HEK293 (cell line): ENCODE data around the gene PARD3B.

Source experiments
- CTCF ChIA-PET: fragments of 350-600 bp; formaldehyde crosslinking; extraction: SDS; loops from one replicate; lab custom pipeline; 2021; ENCODE audit warnings: antibody characterized with exemption; lab: Yijun Ruan, JAX
- POLR2A ChIA-PET: fragments of 300-600 bp; formaldehyde crosslinking; extraction: SDS; loops from one replicate; lab custom pipeline; 2020; ENCODE audit warnings: antibody characterized with exemption, inconsistent platforms; lab: Yijun Ruan, JAX
- H3K27ac ChIP-seq: fragments of 200-500 bp; sonication (Bioruptor generic); 2 replicates; pipeline ENCODE4 v1.5.1; 2014; ENCODE audit warnings: low read depth, low read length, control low read depth, inconsistent platforms; ENCODE audit errors: extremely low read depth
- H3K36me3 ChIP-seq, 2 experiments: fragments of 200-500 bp in 1 of 2; sonication (Bioruptor generic) in 1 of 2; 1 replicate in 1 of 2; 2 replicates in 1 of 2; pipeline ENCODE4 v1.5.1; 2014 to 2017; ENCODE audit warnings: inconsistent platforms in 2 of 2, low read length in 2 of 2; ENCODE audit not compliant: control insufficient read depth in 2 of 2, insufficient read depth in 1 of 2
- H3K4me1 ChIP-seq: fragments of 200-500 bp; sonication (Bioruptor generic); 2 replicates; pipeline ENCODE4 v1.5.1; 2014; ENCODE audit warnings: mild to moderate bottlenecking, low read length, inconsistent platforms; ENCODE audit not compliant: control insufficient read depth, insufficient read depth
- H3K4me3 ChIP-seq: 2 replicates; pipeline ENCODE4 v1.5.1; 2011; ENCODE audit warnings: low read depth, mild to moderate bottlenecking, control low read depth, low read length, moderate library complexity
- H3K9me3 ChIP-seq: fragments of 200-500 bp; sonication (Bioruptor generic); 2 replicates; pipeline ENCODE4 v1.5.1; 2014; ENCODE audit warnings: low read depth, low read length, inconsistent platforms; ENCODE audit not compliant: control insufficient read depth, insufficient read depth
- GLIS1 ChIP-seq: fragments of 450-650 bp; formaldehyde crosslinking; IDR thresholded peaks from 2 replicates; pipeline ENCODE4 v1.5.1; 2016; ENCODE audit warnings: missing biosample characterization, missing genetic modification characterization
- GLIS2 ChIP-seq: fragments of 450-650 bp; formaldehyde crosslinking; IDR thresholded peaks from 2 replicates; pipeline ENCODE4 v1.5.1; 2016; ENCODE audit warnings: missing biosample characterization, missing genetic modification characterization
- HOXC10 ChIP-seq: sonication (generic); formaldehyde crosslinking; IDR thresholded peaks from 2 replicates; pipeline ENCODE4 v1.8.1; 2023; ENCODE audit warnings: mild to moderate bottlenecking, missing genetic modification reagents
- PRDM6 ChIP-seq: fragments of 450-650 bp; formaldehyde crosslinking; IDR thresholded peaks from 2 replicates; pipeline ENCODE4 v1.5.1; 2017; ENCODE audit warnings: missing biosample characterization, missing genetic modification characterization
- ZBTB17 ChIP-seq: fragments of 450-650 bp; formaldehyde crosslinking; IDR thresholded peaks from 2 replicates; pipeline ENCODE4 v1.5.1; 2016; ENCODE audit warnings: missing biosample characterization, missing genetic modification characterization
- ZEB2 ChIP-seq: fragments of 450-650 bp; formaldehyde crosslinking; IDR thresholded peaks from 2 replicates; pipeline ENCODE4 v1.5.1; 2016; ENCODE audit warnings: missing biosample characterization, missing genetic modification characterization
- ZFP41 ChIP-seq: fragments of 450-650 bp; formaldehyde crosslinking; IDR thresholded peaks from 2 replicates; pipeline ENCODE4 v1.5.1; 2016; ENCODE audit warnings: missing biosample characterization, missing genetic modification characterization, borderline replicate concordance
- ZNF211 ChIP-seq: fragments of 450-650 bp; formaldehyde crosslinking; IDR thresholded peaks from 2 replicates; pipeline ENCODE4 v1.5.1; 2016; ENCODE audit warnings: low read depth, missing biosample characterization, missing genetic modification characterization
- ZNF23 ChIP-seq: fragments of 450-650 bp; formaldehyde crosslinking; IDR thresholded peaks from 2 replicates; pipeline ENCODE4 v1.5.1; 2016; ENCODE audit warnings: missing biosample characterization, missing genetic modification characterization, borderline replicate concordance
- ZNF266 ChIP-seq: fragments of 450-650 bp; formaldehyde crosslinking; IDR thresholded peaks from 2 replicates; pipeline ENCODE4 v1.5.1; 2016; ENCODE audit warnings: missing biosample characterization, missing genetic modification characterization, low read depth
- ZNF423 ChIP-seq: fragments of 450-650 bp; formaldehyde crosslinking; IDR thresholded peaks from 2 replicates; pipeline ENCODE4 v1.5.1; 2016; ENCODE audit warnings: missing biosample characterization, missing genetic modification characterization
- ZNF433 ChIP-seq: fragments of 450-650 bp; formaldehyde crosslinking; IDR thresholded peaks from 2 replicates; pipeline ENCODE4 v1.5.1; 2016; ENCODE audit warnings: missing biosample characterization, missing genetic modification characterization, low read depth
- ZNF837 ChIP-seq: fragments of 450-650 bp; formaldehyde crosslinking; IDR thresholded peaks from 2 replicates; pipeline ENCODE4 v1.5.1; 2016; ENCODE audit warnings: missing biosample characterization, missing genetic modification characterization
- ZSCAN30 ChIP-seq: fragments of 450-650 bp; IDR thresholded peaks from 2 replicates; pipeline ENCODE4 v1.5.1; 2018; ENCODE audit warnings: missing biosample characterization, mild to moderate bottlenecking, missing genetic modification characterization, moderate library complexity
- TF ChIP-seq, protein P1 (sequence below): fragments of 450-650 bp; formaldehyde crosslinking; IDR thresholded peaks from 2 replicates; pipeline ENCODE4 v1.5.1; 2016; ENCODE audit warnings: missing biosample characterization, missing genetic modification characterization
- TF ChIP-seq, protein P2 (sequence below): fragments of 450-650 bp; formaldehyde crosslinking; IDR thresholded peaks from 2 replicates; pipeline ENCODE4 v1.5.1; 2016; ENCODE audit warnings: missing biosample characterization, missing genetic modification characterization
- TF ChIP-seq, protein P3 (sequence below): fragments of 450-650 bp; formaldehyde crosslinking; IDR thresholded peaks from 2 replicates; pipeline ENCODE4 v1.5.1; 2016; ENCODE audit warnings: missing biosample characterization, missing genetic modification characterization

The PARD3B gene

DNA sequence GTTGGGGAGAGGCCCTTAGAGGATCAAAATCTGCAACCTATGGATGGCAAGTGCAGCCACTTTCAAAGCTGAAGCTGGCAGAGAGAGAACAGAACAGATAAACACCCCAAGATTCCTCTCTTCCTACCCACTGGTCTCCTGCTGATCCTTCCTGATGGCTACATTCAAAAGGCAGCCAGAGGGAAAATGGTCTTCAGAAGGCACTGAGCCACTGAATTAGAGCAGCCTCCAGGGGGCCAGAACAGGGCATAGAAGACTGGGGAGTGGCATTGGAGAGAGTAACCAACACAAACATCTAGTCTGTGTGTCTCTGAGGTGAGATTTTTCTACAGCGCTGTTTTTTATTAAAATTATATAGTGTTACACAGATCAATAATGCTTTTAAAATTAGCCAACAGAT is 432.6 kb downstream of the PARD3B start:
- Histone ChIP-seq H3K36me3 (no peaks in the 10 kb centered on the region), H3K4me3 (no peak overlapping the region), H3K4me1 (no peaks in the 10 kb centered on the region), H3K27ac (no peak overlapping the region), H3K9me3 (no peaks in the 10 kb centered on the region)
- CTCF ChIA-PET, result no interaction called here
- TF ChIP-seq, protein P1, sequence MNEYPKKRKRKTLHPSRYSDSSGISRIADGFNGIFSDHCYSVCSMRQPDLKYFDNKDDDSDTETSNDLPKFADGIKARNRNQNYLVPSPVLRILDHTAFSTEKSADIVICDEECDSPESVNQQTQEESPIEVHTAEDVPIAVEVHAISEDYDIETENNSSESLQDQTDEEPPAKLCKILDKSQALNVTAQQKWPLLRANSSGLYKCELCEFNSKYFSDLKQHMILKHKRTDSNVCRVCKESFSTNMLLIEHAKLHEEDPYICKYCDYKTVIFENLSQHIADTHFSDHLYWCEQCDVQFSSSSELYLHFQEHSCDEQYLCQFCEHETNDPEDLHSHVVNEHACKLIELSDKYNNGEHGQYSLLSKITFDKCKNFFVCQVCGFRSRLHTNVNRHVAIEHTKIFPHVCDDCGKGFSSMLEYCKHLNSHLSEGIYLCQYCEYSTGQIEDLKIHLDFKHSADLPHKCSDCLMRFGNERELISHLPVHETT (tag by site-specific recombination), result no peak
- TF ChIP-seq, protein P2, sequence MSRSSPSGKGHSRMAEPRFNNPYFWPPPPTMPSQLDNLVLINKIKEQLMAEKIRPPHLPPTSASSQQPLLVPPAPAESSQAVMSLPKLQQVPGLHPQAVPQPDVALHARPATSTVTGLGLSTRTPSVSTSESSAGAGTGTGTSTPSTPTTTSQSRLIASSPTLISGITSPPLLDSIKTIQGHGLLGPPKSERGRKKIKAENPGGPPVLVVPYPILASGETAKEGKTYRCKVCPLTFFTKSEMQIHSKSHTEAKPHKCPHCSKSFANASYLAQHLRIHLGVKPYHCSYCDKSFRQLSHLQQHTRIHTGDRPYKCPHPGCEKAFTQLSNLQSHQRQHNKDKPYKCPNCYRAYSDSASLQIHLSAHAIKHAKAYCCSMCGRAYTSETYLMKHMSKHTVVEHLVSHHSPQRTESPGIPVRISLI, result no peak
- TF ChIP-seq, protein P3, sequence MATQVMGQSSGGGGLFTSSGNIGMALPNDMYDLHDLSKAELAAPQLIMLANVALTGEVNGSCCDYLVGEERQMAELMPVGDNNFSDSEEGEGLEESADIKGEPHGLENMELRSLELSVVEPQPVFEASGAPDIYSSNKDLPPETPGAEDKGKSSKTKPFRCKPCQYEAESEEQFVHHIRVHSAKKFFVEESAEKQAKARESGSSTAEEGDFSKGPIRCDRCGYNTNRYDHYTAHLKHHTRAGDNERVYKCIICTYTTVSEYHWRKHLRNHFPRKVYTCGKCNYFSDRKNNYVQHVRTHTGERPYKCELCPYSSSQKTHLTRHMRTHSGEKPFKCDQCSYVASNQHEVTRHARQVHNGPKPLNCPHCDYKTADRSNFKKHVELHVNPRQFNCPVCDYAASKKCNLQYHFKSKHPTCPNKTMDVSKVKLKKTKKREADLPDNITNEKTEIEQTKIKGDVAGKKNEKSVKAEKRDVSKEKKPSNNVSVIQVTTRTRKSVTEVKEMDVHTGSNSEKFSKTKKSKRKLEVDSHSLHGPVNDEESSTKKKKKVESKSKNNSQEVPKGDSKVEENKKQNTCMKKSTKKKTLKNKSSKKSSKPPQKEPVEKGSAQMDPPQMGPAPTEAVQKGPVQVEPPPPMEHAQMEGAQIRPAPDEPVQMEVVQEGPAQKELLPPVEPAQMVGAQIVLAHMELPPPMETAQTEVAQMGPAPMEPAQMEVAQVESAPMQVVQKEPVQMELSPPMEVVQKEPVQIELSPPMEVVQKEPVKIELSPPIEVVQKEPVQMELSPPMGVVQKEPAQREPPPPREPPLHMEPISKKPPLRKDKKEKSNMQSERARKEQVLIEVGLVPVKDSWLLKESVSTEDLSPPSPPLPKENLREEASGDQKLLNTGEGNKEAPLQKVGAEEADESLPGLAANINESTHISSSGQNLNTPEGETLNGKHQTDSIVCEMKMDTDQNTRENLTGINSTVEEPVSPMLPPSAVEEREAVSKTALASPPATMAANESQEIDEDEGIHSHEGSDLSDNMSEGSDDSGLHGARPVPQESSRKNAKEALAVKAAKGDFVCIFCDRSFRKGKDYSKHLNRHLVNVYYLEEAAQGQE (tag by site-specific recombination), result no peak
- TF ChIP-seq GLIS2 (no peak), ZEB2 (tag by site-specific recombination) (no peak), ZSCAN30 (tag by site-specific recombination) (no peak), GLIS1 (tag by site-specific recombination) (no peak)
- POLR2A ChIA-PET, result no interaction called here

DNA sequence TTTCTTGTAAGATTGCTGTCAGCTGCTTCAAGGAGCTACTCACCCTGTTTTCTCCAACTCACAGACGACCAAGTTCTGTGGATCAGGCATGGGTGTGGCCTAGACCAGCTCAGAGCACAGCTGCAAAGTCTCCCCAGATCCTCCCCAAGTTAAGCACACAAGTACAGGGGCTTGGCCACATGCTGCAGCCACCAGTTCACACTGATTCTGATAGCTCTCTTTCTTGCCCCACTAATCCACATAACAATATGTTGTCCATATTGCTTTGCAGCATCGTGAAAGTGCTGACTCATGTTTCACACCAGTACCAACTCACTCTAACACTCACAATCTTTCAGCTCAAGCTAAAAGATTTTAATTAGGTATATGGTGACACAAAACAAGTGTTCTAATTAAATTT is 437.0 kb downstream of the PARD3B start:
- Histone ChIP-seq H3K36me3 (no peaks in the 10 kb centered on the region), H3K9me3 (no peaks in the 10 kb centered on the region), H3K4me1 (no peaks in the 10 kb centered on the region), H3K27ac (no peak overlapping the region), H3K4me3 (no peak overlapping the region)
- ChIA-PET POLR2A (no interaction called here), CTCF (no interaction called here)
- no peak for TF ChIP-seq ZNF23 (tag by site-specific recombination)
- TF ChIP-seq ZBTB17 (tag by site-specific recombination), result no peak
- TF ChIP-seq ZNF837, result no peak
- TF ChIP-seq ZFP41, result no peak
- TF ChIP-seq HOXC10, result no peak
- TF ChIP-seq ZNF211 (tag by site-specific recombination), result no peak
- TF ChIP-seq PRDM6, result no peak
- TF ChIP-seq ZNF423 (tag by site-specific recombination), result no peak
- no peak for TF ChIP-seq ZNF266
- TF ChIP-seq ZNF433 (tag by site-specific recombination), result no peak
